HCT116 (cell line): ENCODE measurements around the gene MAML1.

Source experiments
- EZH2 ChIP-seq: fragments of 200-600 bp; sonication (generic); IDR thresholded peaks from 2 replicates; pipeline ENCODE4 v1.6.1; 2017; ENCODE audit warnings: antibody characterized with exemption, mixed run types
- POLR2A ChIP-seq: IDR thresholded peaks from 2 replicates; pipeline ENCODE4 v1.7.0; 2011; ENCODE audit warnings: borderline replicate concordance; ENCODE audit not compliant: insufficient read depth, insufficient read length; ENCODE audit errors: extremely low read depth
- REST ChIP-seq: IDR thresholded peaks from 2 replicates; pipeline ENCODE4 v1.6.1; 2012; ENCODE audit warnings: low read depth
- TF ChIP-seq, protein P1 (sequence below), 3 experiments: fragments of 200-600 bp in 1 of 3; sonication (generic) in 1 of 3; IDR thresholded peaks in 2 of 3; conservative IDR thresholded peaks in 1 of 3; 2 replicates each; pipeline ENCODE4 v1.5.1; 2012 to 2017; ENCODE audit warnings: low read depth in 2 of 3, low read length in 2 of 3, antibody characterized with exemption in 1 of 3, borderline replicate concordance in 1 of 3, control low read depth in 1 of 3, mild to moderate bottlenecking in 1 of 3, mixed read lengths in 1 of 3, mixed run types in 1 of 3, moderate library complexity in 1 of 3; ENCODE audit not compliant: insufficient read depth in 1 of 3

- TF ChIP-seq, protein P1, sequence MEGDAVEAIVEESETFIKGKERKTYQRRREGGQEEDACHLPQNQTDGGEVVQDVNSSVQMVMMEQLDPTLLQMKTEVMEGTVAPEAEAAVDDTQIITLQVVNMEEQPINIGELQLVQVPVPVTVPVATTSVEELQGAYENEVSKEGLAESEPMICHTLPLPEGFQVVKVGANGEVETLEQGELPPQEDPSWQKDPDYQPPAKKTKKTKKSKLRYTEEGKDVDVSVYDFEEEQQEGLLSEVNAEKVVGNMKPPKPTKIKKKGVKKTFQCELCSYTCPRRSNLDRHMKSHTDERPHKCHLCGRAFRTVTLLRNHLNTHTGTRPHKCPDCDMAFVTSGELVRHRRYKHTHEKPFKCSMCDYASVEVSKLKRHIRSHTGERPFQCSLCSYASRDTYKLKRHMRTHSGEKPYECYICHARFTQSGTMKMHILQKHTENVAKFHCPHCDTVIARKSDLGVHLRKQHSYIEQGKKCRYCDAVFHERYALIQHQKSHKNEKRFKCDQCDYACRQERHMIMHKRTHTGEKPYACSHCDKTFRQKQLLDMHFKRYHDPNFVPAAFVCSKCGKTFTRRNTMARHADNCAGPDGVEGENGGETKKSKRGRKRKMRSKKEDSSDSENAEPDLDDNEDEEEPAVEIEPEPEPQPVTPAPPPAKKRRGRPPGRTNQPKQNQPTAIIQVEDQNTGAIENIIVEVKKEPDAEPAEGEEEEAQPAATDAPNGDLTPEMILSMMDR (IDR thresholded peaks at IDR 0.05 in 2 of 3, conservative IDR thresholded peaks at IDR 0.05 in 1 of 3; ENCODE audit: borderline replicate concordance in 1 of 3, insufficient read depth in 1 of 3, low read depth in 2 of 3, low read length in 2 of 3): no peak
- TF ChIP-seq EZH2: no peak
- no peak for TF ChIP-seq REST
- no peak for TF ChIP-seq POLR2A
Observed at GRCh38 chr5:179772351-179772750, 39.7 kb downstream of the MAML1 start.
